GM10248 (cell line): ENCODE results near the gene MAN1A1.

Source experiments
- CTCF ChIA-PET: fragments of 300-600 bp; sonication (Branson Sonifier 250); formaldehyde crosslinking; extraction: SDS; loops from one replicate; lab custom pipeline; 2021; ENCODE audit warnings: antibody characterized with exemption; lab: Yijun Ruan, JAX
- POLR2A ChIA-PET: fragments of 350-650 bp; sonication (Branson Sonifier 250); formaldehyde crosslinking; extraction: SDS; loops from one replicate; lab custom pipeline; 2020; ENCODE audit warnings: antibody characterized with exemption; lab: Yijun Ruan, JAX
- DNase-seq: peaks from one replicate; pipeline ENCODE4 v3.0.0; 2012; ENCODE audit errors: extremely low spot score
- TF ChIP-seq, protein P1 (sequence below): IDR thresholded peaks from 2 replicates; pipeline ENCODE4 v1.5.1; 2012; ENCODE audit warnings: mild to moderate bottlenecking, low read depth; ENCODE audit errors: extremely low read depth, missing control alignments, control extremely low read depth

Gene MAN1A1

GRCh38 chr6:119247504-119247903, 102.1 kb downstream of the MAN1A1 start:
- TF ChIP-seq, protein P1, sequence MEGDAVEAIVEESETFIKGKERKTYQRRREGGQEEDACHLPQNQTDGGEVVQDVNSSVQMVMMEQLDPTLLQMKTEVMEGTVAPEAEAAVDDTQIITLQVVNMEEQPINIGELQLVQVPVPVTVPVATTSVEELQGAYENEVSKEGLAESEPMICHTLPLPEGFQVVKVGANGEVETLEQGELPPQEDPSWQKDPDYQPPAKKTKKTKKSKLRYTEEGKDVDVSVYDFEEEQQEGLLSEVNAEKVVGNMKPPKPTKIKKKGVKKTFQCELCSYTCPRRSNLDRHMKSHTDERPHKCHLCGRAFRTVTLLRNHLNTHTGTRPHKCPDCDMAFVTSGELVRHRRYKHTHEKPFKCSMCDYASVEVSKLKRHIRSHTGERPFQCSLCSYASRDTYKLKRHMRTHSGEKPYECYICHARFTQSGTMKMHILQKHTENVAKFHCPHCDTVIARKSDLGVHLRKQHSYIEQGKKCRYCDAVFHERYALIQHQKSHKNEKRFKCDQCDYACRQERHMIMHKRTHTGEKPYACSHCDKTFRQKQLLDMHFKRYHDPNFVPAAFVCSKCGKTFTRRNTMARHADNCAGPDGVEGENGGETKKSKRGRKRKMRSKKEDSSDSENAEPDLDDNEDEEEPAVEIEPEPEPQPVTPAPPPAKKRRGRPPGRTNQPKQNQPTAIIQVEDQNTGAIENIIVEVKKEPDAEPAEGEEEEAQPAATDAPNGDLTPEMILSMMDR: no peak
- ChIA-PET POLR2A (no interaction called here), CTCF (interaction anchor here (1.1 to 2.5 kb wide), 8 partner anchors 10 to 67 kb away, joined by 3 to 6 read pairs (median 4); no protein-coding TSS in a partner anchor)
- DNase-seq: no peak

- POLR2A ChIA-PET: no interaction called here
- TF ChIP-seq, protein P1: no peak
- DNase-seq: no peak
These were observed 105.9 kb downstream of the MAN1A1 start for GRCh38 chr6:119243657-119244056.

DNA sequence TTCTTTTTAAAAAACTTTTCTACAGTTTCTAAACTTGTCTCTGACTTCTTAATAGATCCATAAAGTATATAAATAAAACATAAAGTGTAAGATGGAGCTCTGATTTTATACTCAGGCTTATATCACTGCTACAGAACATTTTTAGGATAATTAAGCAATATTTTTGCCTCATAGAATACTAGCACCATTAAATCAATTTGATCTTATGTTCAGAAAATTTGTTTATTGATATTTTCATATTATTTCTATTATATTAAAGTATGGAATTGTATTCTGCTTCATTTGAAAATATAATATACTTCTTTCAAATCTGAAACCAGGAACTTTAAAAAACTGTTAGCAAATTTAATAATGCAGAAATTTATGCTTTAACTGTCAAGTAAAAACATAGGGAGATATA, 106.5 kb downstream of the MAN1A1 start:
- DNase-seq: no peak
- TF ChIP-seq, protein P1: no peak
- ChIA-PET CTCF (no interaction called here), POLR2A (no interaction called here)

More at GRCh38 chr6:119243657-119244056, 105.9 kb downstream of the MAN1A1 start:
- CTCF ChIA-PET: no interaction called here

GRCh38 chr6:119241540-119242309, 107.8 kb downstream of the MAN1A1 start:
- POLR2A ChIA-PET: no interaction called here
- TF ChIP-seq, protein P1: no peak
- CTCF ChIA-PET: interaction anchor here (0.7 to 2.5 kb wide), 7 partner anchors 10 to 91 kb away, joined by 3 to 10 read pairs (median 3); no protein-coding TSS in a partner anchor
- no peak for DNase-seq

- CTCF ChIA-PET: interaction anchor here (0.7 to 2.5 kb wide), 7 partner anchors 9 to 92 kb away, joined by 3 to 10 read pairs (median 3); no protein-coding TSS in a partner anchor
- POLR2A ChIA-PET: no interaction called here
- DNase-seq: peak; percentile 8
- TF ChIP-seq, protein P1: no peak
These were observed 108.5 kb downstream of the MAN1A1 start for GRCh38 chr6:119241111-119241465.

- no peak for DNase-seq
- TF ChIP-seq, protein P1: no peak
- POLR2A ChIA-PET: no interaction called here
- CTCF ChIA-PET: interaction anchor here (1.1 to 2.5 kb wide), 4 partner anchors 10 to 93 kb away, joined by 3 to 10 read pairs (median 6); no protein-coding TSS in a partner anchor
These were observed 109.1 kb downstream of the MAN1A1 start for GRCh38 chr6:119240257-119241110.
